ENCODE measurements around the gene PTCD3. TPM values are rescaled to one million over a fixed set of nuclear protein-coding genes. Genes with fewer than 3 reads are reported as not detected.

PTCD3 gene
- total and polyA plus RNA-seq, 2 of the 4 experiments (the other 2 are of a cell fraction): 44.0 to 48.9 TPM

- Histone ChIP-seq H4K91ac (ENCODE audit: insufficient read depth, low read depth, low read length) (no peak overlapping the region), H3K18ac (ENCODE audit: low read depth, low read length) (no peak overlapping the region), H3K14ac (replicated peaks; ENCODE audit: low read depth, low read length) (no peak overlapping the region), H2BK20ac (ENCODE audit: low read depth, low read length) (no peak overlapping the region), H3K23ac (ENCODE audit: low read depth, low read length) (no peak overlapping the region), H3K79me1 (ENCODE audit: low read depth in 1 of 2, low read length in 2 of 2) (peaks cover 0 to 4% of the 10 kb centered on the region in 2 experiments; a peak in 1 of 4 replicates), H3K36me3 (ENCODE audit: control insufficient read depth, insufficient read depth, low read length) (peaks cover 43% of the 10 kb centered on the region), H3K4me2 (ENCODE audit: low read depth, low read length) (no peak overlapping the region), H4K20me1 (ENCODE audit: insufficient read depth, low read length) (no peaks in the 10 kb centered on the region), H3K4ac (ENCODE audit: low read depth, low read length) (no peak overlapping the region), H2AK9ac (replicated peaks; ENCODE audit: low read depth, low read length, poor library complexity) (no peak overlapping the region), H4K5ac (ENCODE audit: low read depth, low read length) (no peak overlapping the region), H2AFZ (replicated peaks; ENCODE audit: low read length, poor library complexity) (no peak overlapping the region), H3K56ac (ENCODE audit: extremely low read depth, insufficient read depth, low read length) (no peak overlapping the region), H3K9ac (ENCODE audit: low read depth, low read length) (no peak overlapping the region), H2BK15ac (ENCODE audit: low read depth, low read length) (no peak overlapping the region), H3K9me3 (ENCODE audit: control insufficient read depth, insufficient read depth, low read length) (no peaks in the 10 kb centered on the region), H4K8ac (ENCODE audit: low read depth in 2 of 2, low read length in 2 of 2) (no peak overlapping the region), H3K4me3 (ENCODE audit: insufficient read depth, low read depth, low read length) (no peak overlapping the region), H2BK5ac (ENCODE audit: low read depth, low read length, poor library complexity, severe bottlenecking) (no peak overlapping the region), H3K4me1 (ENCODE audit: control insufficient read depth, insufficient read depth, low read length) (no peaks in the 10 kb centered on the region), H3K27ac (ENCODE audit: insufficient read depth, low read length) (no peak overlapping the region), H2BK120ac (ENCODE audit: low read depth, low read length) (no peak overlapping the region), H2AK5ac (ENCODE audit: low read depth, low read length) (no peak overlapping the region), H3K9me1 (ENCODE audit: insufficient read depth, low read length) (no peaks in the 10 kb centered on the region), H3K27me3 (ENCODE audit: control insufficient read depth, insufficient read depth, low read length) (no peaks in the 10 kb centered on the region)
- DNase-seq (no peak), ATAC-seq (ENCODE audit: low read depth) (no peak)
- intact Hi-C loops (cut with micrococcal nuclease): loop anchor here (10.0 kb wide), 1 partner anchor 333 kb away; the partner anchor contains the start of gene ATOH8
- POLR2A ChIA-PET (ENCODE audit: unreplicated experiment): interaction anchor here (1.0 kb wide), 1 partner anchor 11 kb away, joined by 4 read pairs; no protein-coding TSS in a partner anchor
- CTCF ChIA-PET: interaction anchor here (0.9 kb wide), 1 partner anchor 10 kb away, joined by 3 read pairs; no protein-coding TSS in a partner anchor
- WGBS, 2 experiments (ENCODE audit: extremely low coverage in 2 of 2, insufficient read length in 1 of 2): 20% methylated on average over 1 of the region's 14 CpGs; no CpG with 5 or more reads in 1 of the 2 experiments
- in situ Hi-C loops (cut with MboI; ENCODE audit: low sequenced_read_pairs): no loop called here
- BruUV-seq (replicated peaks): no TSS peak
- dilution Hi-C loops (cut with HindIII; ENCODE audit: low sequenced_read_pairs, unreplicated experiment): no loop called here
- TF ChIP-seq FOS (IDR thresholded peaks at IDR 0.05; ENCODE audit: low read depth, low read length) (no peak), CTCF (conservative IDR thresholded peaks at IDR 0.05; ENCODE audit: low read depth, low read length) (peak; percentile 24; the same call in 1 of the 2 replicates)
Observed at GRCh38 chr2:86087936-86088850, 17.8 kb upstream of the PTCD3 start.
